Glomerular endothelial cell (primary cell): ENCODE results near the gene SLC25A42. TPM values are rescaled to one million over a fixed set of nuclear protein-coding genes. Genes with fewer than 3 reads are reported as not detected.
"Not testable (repeated sequence)": the region's sequence is repeated elsewhere in the genome, so short reads cannot be mapped to it uniquely, and the experiment has no call there.

Experiments
- DNase-seq: peaks from one replicate; pipeline ENCODE4 v3.0.0-alpha.2; 2011; ENCODE audit warnings: low read depth, low spot score; ENCODE audit errors: extremely low read depth
- total RNA-seq: library from RNA; depleted of rRNA; stranded (reverse); fragments of >200 nt; gene quantifications from 2 replicates; pipeline ENCODE4 v1.2.3, GENCODE V29; 2015

SLC25A42 gene
- total RNA-seq, 1 donor from 2014 or later = 6.8 TPM

GRCh38 chr19:19101540-19101939 is 37.7 kb downstream of the SLC25A42 start:
- DNase-seq = no peak

GRCh38 chr19:19102566-19102965 is 38.8 kb downstream of the SLC25A42 start:
- DNase-seq = not testable (repeated sequence)

- no peak for DNase-seq
Observed at GRCh38 chr19:19103167-19103566, 39.4 kb downstream of the SLC25A42 start.

- DNase-seq = no peak
Observed at GRCh38 chr19:19105365-19106055, 41.7 kb downstream of the SLC25A42 start.

GRCh38 chr19:19106056-19106551 is 42.3 kb downstream of the SLC25A42 start:
- no peak for DNase-seq

GRCh38 chr19:19106938-19107337 is 43.1 kb downstream of the SLC25A42 start:
- not testable (repeated sequence) for DNase-seq

GRCh38 chr19:19107654-19108053 is 43.9 kb downstream of the SLC25A42 start:
- no peak for DNase-seq

- DNase-seq = no peak
Observed at GRCh38 chr19:19109601-19110000, 45.8 kb downstream of the SLC25A42 start.

- no peak for DNase-seq
Observed at GRCh38 chr19:19110410-19111135, 46.8 kb downstream of the SLC25A42 start.

GRCh38 chr19:19111136-19111835 is 47.5 kb downstream of the SLC25A42 start:
- DNase-seq = no peak

- no peak for DNase-seq
Observed at GRCh38 chr19:19111967-19112580, 48.3 kb downstream of the SLC25A42 start.

- no peak for DNase-seq
Observed at GRCh38 chr19:19113040-19113626, 49.3 kb downstream of the SLC25A42 start.

- DNase-seq = no peak
Observed at GRCh38 chr19:19115954-19116353, 52.2 kb downstream of the SLC25A42 start.

- no peak for DNase-seq
Observed at GRCh38 chr19:19119325-19120237, 55.8 kb downstream of the SLC25A42 start.

GRCh38 chr19:19120308-19121231 is 56.8 kb downstream of the SLC25A42 start:
- DNase-seq = no peak

GRCh38 chr19:19121371-19121770 is 57.6 kb downstream of the SLC25A42 start:
- no peak for DNase-seq

- no peak for DNase-seq
Observed at GRCh38 chr19:19122902-19123301, 59.1 kb downstream of the SLC25A42 start.

- no peak for DNase-seq
Observed at GRCh38 chr19:19123386-19123785, 59.6 kb downstream of the SLC25A42 start.

GRCh38 chr19:19126102-19126501 is 62.3 kb downstream of the SLC25A42 start:
- DNase-seq = no peak
